ENCODE data around the gene ANXA2R.
"Not testable (repeated sequence)": the region's sequence is repeated elsewhere in the genome, so short reads cannot be mapped to it uniquely, and the experiment has no call there.

GRCh38 chr5:43025184-43025950 is 14.8 kb downstream of the ANXA2R start:
- TF ChIP-seq EP300, CTCF, POLR2A (IDR thresholded peaks at IDR 0.05): not testable (repeated sequence)

All from ovary (tissue), 3 donors.